ENCODE data around the gene MMP24.
"Not testable (repeated sequence)": the region's sequence is repeated elsewhere in the genome, so short reads cannot be mapped to it uniquely, and the experiment has no call there.

The MMP24 gene

GRCh38 chr20:35215066-35215956 lies 11.2 kb upstream of the MMP24 start:
- no peak for DNase-seq (ENCODE audit: extremely low read depth in 1 of 2, low read depth in 1 of 2)

GRCh38 chr20:35216541-35216940 lies 9.9 kb upstream of the MMP24 start:
- no peak for DNase-seq (ENCODE audit: extremely low read depth in 1 of 2, low read depth in 1 of 2)

- no peak for DNase-seq (ENCODE audit: extremely low read depth in 1 of 2, low read depth in 1 of 2)
Measured at GRCh38 chr20:35223941-35224340, 2.5 kb upstream of the MMP24 start.

GRCh38 chr20:35224536-35224935 lies 2.0 kb upstream of the MMP24 start:
- no peak for DNase-seq (ENCODE audit: extremely low read depth in 1 of 2, low read depth in 1 of 2)

GRCh38 chr20:35225319-35226125 lies 968 bp upstream of the MMP24 start:
- DNase-seq (ENCODE audit: extremely low read depth in 1 of 2, low read depth in 1 of 2), result no peak

- no peak for DNase-seq (ENCODE audit: extremely low read depth in 1 of 2, low read depth in 1 of 2)
Measured at GRCh38 chr20:35226884-35227681, 593 bp downstream of the MMP24 start.

- no peak for DNase-seq (ENCODE audit: extremely low read depth in 1 of 2, low read depth in 1 of 2)
Measured at GRCh38 chr20:35232575-35232974, 6.1 kb downstream of the MMP24 start.

- no peak for DNase-seq (ENCODE audit: extremely low read depth in 1 of 2, low read depth in 1 of 2)
Measured at GRCh38 chr20:35235881-35236280, 9.4 kb downstream of the MMP24 start.

- no peak for DNase-seq (ENCODE audit: extremely low read depth in 1 of 2, low read depth in 1 of 2)
Measured at GRCh38 chr20:35237486-35237885, 11.0 kb downstream of the MMP24 start.

GRCh38 chr20:35238170-35238569 lies 11.7 kb downstream of the MMP24 start:
- DNase-seq (ENCODE audit: extremely low read depth in 1 of 2, low read depth in 1 of 2), result no peak

- DNase-seq (ENCODE audit: extremely low read depth in 1 of 2, low read depth in 1 of 2), result no peak
Measured at GRCh38 chr20:35238735-35239134, 12.2 kb downstream of the MMP24 start.

GRCh38 chr20:35240083-35240810 lies 13.8 kb downstream of the MMP24 start:
- DNase-seq (ENCODE audit: extremely low read depth in 1 of 2, low read depth in 1 of 2), result no peak

- no peak for DNase-seq (ENCODE audit: extremely low read depth in 1 of 2, low read depth in 1 of 2)
Measured at GRCh38 chr20:35240811-35241293, 14.4 kb downstream of the MMP24 start.

- DNase-seq (ENCODE audit: extremely low read depth in 1 of 2, low read depth in 1 of 2), result no peak
Measured at GRCh38 chr20:35243317-35243716, 16.8 kb downstream of the MMP24 start.

GRCh38 chr20:35243986-35244385 lies 17.5 kb downstream of the MMP24 start:
- no peak for DNase-seq (ENCODE audit: extremely low read depth in 1 of 2, low read depth in 1 of 2)

GRCh38 chr20:35246723-35247122 lies 20.2 kb downstream of the MMP24 start:
- no peak for DNase-seq (ENCODE audit: extremely low read depth in 1 of 2, low read depth in 1 of 2)

- no peak for DNase-seq (ENCODE audit: extremely low read depth in 1 of 2, low read depth in 1 of 2)
Measured at GRCh38 chr20:35248641-35249475, 22.4 kb downstream of the MMP24 start.

GRCh38 chr20:35251613-35251940 lies 25.1 kb downstream of the MMP24 start:
- DNase-seq (ENCODE audit: extremely low read depth in 1 of 2, low read depth in 1 of 2), result no peak

GRCh38 chr20:35252037-35252461 lies 25.6 kb downstream of the MMP24 start:
- no peak for DNase-seq (ENCODE audit: extremely low read depth in 1 of 2, low read depth in 1 of 2)

- DNase-seq (ENCODE audit: extremely low read depth in 1 of 2, low read depth in 1 of 2), result not testable (repeated sequence)
Measured at GRCh38 chr20:35252598-35252997, 26.1 kb downstream of the MMP24 start.

Data from stimulated activated CD8-positive, alpha-beta memory T cell treated with anti-CD3 and anti-CD28 coated beads, Interleukin-7, amount 100 ng/mL, for 48 hours (primary cell).